ENCODE data around the gene KPTN.

KPTN gene

DNA sequence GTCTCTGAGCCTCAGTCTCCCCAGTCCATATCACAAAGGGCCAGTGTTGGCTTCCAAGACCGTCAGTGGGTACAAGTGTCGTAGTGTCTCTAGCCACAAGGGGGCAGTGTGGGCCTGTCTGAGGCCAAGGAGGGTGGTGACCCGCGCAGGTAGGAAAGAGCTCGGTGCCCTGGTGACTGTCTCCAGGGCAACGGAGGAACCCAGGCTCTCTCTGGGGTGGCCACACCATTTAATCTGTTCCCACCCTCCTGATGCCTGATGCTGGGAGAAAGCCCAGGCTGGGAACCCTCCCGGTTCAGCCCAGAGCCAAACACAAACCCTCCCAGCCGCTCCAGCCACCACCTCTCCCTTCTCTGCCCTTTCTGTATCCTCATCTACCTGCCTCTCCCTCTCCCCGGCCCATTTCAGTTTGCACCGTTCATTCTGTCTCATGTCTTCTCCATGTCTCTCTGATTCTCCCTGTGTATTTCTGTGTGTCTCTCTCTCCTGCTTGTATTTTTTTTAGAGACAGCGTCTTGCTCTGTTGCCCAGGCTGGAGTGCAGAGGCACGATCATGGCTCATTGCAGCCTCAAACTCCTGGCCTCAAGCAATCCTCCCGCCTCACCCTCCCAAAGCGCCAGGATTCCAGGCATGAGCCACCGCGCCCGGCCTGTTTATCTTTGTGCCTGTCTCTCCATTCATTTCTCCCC is 47.2 kb downstream of the KPTN start:
- TF ChIP-seq, protein P1, sequence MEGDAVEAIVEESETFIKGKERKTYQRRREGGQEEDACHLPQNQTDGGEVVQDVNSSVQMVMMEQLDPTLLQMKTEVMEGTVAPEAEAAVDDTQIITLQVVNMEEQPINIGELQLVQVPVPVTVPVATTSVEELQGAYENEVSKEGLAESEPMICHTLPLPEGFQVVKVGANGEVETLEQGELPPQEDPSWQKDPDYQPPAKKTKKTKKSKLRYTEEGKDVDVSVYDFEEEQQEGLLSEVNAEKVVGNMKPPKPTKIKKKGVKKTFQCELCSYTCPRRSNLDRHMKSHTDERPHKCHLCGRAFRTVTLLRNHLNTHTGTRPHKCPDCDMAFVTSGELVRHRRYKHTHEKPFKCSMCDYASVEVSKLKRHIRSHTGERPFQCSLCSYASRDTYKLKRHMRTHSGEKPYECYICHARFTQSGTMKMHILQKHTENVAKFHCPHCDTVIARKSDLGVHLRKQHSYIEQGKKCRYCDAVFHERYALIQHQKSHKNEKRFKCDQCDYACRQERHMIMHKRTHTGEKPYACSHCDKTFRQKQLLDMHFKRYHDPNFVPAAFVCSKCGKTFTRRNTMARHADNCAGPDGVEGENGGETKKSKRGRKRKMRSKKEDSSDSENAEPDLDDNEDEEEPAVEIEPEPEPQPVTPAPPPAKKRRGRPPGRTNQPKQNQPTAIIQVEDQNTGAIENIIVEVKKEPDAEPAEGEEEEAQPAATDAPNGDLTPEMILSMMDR (IDR thresholded peaks at IDR 0.05; ENCODE audit: extremely low read depth, missing control alignments) = peak; percentile 72
- peak; percentile 88 for DNase-seq (ENCODE audit: low spot score)

DNA sequence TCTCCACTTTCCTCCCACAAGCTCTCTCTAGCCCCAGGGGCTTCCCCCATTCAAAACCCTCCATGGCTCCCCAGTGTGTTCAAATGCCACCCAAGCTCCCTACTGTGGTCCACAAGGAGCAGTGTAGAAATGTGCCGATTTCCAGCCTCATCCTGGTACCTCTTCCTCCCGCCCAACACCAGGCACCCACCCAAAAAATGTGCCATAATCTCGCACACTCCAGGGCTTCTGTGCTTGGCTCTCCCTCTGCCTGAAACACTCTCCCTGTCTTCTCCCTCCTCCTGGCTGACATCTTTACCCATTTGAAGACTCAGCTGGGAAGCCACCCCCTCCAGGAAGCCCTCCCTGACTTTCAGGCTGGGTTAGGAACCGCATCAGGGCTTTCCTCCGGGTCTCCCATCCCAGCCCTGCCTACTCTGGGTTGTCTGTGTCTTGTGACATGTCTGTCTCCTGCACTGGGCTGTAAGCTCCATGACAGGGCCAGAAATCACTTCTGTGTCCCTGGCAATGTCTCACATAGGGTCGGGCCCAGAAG is 48.1 kb downstream of the KPTN start:
- TF ChIP-seq, protein P1 (IDR thresholded peaks at IDR 0.05; ENCODE audit: extremely low read depth, missing control alignments) = no peak
- no peak for DNase-seq (ENCODE audit: low spot score)

DNA sequence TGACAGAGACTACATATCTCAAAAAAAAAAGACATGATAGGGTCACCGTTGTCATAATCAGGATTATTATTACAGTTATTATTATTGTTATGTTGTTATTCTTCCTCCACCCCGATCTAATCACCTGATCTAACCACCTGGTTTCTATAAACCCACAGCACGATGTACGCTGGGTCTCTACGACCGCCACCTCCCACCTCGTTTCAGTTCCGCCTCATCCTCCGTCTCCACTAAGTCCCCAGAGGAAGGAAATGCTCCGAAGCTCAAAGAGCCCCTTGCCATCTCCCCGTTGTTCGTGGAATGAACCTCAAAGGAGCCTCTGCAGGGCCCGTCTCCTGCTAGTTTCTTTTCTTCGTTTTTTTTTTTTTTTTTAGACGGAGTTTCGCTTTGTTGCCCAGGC is 48.8 kb downstream of the KPTN start:
- DNase-seq (ENCODE audit: low spot score) = no peak

DNA sequence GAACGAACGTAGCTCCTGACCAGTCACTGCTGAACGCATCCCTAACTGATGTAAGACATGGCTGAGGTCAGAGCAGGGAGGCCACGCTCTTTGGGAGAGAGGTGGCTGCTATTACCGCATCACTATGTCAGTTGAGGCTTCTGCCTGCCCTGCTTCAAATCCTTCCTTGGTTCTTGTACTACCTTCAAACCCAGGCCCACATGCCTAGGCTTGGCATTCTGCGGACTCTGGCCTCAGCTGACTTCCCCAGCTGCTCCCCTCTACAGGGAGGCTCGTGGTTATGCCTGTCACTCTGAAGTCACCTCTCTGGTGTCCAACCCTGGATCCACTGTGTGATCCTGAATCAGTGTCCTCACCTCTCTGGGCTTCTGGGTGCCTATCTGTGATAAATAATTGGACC is 49.9 kb downstream of the KPTN start:
- no peak for DNase-seq (ENCODE audit: low spot score)
- TF ChIP-seq, protein P1 (IDR thresholded peaks at IDR 0.05; ENCODE audit: extremely low read depth, missing control alignments) = no peak

More for the DNA sequence above, 48.8 kb downstream of the KPTN start:
- TF ChIP-seq, protein P1 (IDR thresholded peaks at IDR 0.05; ENCODE audit: extremely low read depth, missing control alignments) = no peak

DNA sequence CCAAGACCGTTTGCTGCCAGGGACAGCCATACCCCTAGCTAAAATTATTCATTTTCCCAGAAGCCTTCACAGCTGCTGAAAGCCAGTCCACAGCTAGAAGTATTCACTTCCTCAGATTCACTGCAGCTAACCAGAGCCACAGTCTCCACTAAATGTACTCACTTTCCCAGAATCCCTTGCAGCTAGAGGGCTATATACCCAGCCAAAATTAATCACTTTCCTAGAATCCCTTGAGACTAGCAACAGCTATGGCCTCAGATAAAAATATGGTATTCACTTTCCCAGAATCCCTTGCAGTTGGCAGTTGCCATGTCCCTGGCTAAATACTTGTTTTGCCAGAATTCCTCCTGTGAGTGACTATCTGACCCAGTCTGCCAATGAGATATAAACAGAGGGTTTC is 50.9 kb downstream of the KPTN start:
- TF ChIP-seq, protein P1 (IDR thresholded peaks at IDR 0.05; ENCODE audit: extremely low read depth, missing control alignments) = no peak

DNA sequence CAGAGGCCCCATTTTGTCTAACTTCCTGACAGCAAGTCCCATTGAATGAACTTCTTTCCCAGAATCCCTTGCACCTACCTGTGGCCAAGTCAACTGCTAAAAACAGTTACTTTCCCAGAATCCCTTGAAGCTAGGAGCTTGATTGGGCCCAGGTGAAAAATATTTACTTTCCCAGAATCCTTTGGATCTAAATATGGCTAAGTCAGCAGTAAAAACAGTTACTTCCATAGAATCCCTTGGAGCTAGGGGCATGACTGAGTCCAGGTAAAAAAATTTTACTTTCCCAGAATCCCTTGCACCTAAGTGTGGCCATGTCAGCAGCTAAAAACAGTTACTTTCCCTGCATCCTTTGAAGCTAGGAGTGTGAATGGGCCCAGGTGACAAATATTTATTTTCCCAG is 51.5 kb downstream of the KPTN start:
- TF ChIP-seq, protein P1 (IDR thresholded peaks at IDR 0.05; ENCODE audit: extremely low read depth, missing control alignments) = no peak
- no peak for DNase-seq (ENCODE audit: low spot score)

More for the DNA sequence above, 50.9 kb downstream of the KPTN start:
- no peak for DNase-seq (ENCODE audit: low spot score)

DNA sequence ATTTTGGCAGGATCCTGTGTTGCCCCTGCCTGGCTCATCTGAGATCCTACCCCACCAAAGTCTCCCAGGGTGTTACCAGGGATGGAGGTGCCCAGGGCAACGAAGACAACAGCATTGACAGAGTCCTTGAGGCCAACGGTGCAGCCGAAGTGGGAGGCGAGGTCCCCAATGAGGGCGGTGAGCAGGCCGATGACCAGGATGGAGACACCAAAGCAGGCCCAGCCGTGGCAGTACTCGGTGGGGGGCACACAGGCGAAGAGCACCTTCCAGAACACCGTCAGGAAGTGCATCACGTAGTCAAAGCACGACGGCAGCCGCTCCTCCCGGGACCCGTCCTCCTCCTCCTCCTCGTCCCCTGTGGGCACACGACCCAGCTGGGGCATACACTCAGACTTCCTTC is 51.9 kb downstream of the KPTN start:
- no peak for DNase-seq (ENCODE audit: low spot score)
- TF ChIP-seq, protein P1 (IDR thresholded peaks at IDR 0.05; ENCODE audit: extremely low read depth, missing control alignments) = no peak

Data from GM20000 (cell line).